Endothelial cell of umbilical vein (primary cell): ENCODE results near the gene SH3BP4. TPM values are rescaled to one million over a fixed set of nuclear protein-coding genes. Genes with fewer than 3 reads are reported as not detected.
A peak's percentile ranks its signal among the peaks of the same experiment; 100 is the strongest.

ENCODE experiments used
- BruUV-seq: library from RNA; stranded (reverse); fragments of 400-500 nt; replicated peaks from 2 replicates; lab custom pipeline; 2021; lab: Mats Ljungman, UMichigan
- CTCF ChIA-PET: fragments of 300-600, 350-600 bp; sonication (Branson Sonifier 250); formaldehyde crosslinking; loops from one replicate; lab custom pipeline; 2021; ENCODE audit warnings: antibody characterized with exemption, inconsistent platforms; lab: Charles Lee
- POLR2A ChIA-PET: fragments of 300-600, 350-600 bp; sonication (Branson Sonifier 250); formaldehyde crosslinking; loops from one replicate; lab custom pipeline; 2021; ENCODE audit warnings: antibody characterized with exemption, inconsistent platforms; lab: Charles Lee
- DNase-seq: peaks from one replicate; pipeline ENCODE4 v3.0.0-alpha.2; 2011; ENCODE audit warnings: low read depth, low spot score
- FAIRE-seq: peaks from 2 replicates; lab custom pipeline; 2011; peaks lifted over from hg19 to GRCh38; lab: Jason Lieb, UNC
- H2AFZ ChIP-seq: 2 replicates; pipeline ENCODE4 v1.6.0; 2012; ENCODE audit warnings: low read depth, low read length, control low read depth, inconsistent platforms
- H3K27ac ChIP-seq: 2 replicates; pipeline ENCODE4 v1.5.1; 2011; ENCODE audit warnings: low read depth, mild to moderate bottlenecking, control low read depth, low read length, moderate library complexity; ENCODE audit not compliant: insufficient read depth
- H3K27me3 ChIP-seq, 2 experiments: 2 replicates each; pipeline versions ENCODE4 v1.6.0 to v1.6.1; 2011; ENCODE audit warnings: low read length in 2 of 2, mixed read lengths in 1 of 2; ENCODE audit not compliant: control insufficient read depth in 2 of 2, insufficient read depth in 2 of 2
- H3K36me3 ChIP-seq, 2 experiments: 2 replicates in 1 of 2; 3 replicates in 1 of 2; pipeline ENCODE4 v1.5.1; 2011; ENCODE audit warnings: low read length in 2 of 2, mild to moderate bottlenecking in 1 of 2, moderate library complexity in 1 of 2; ENCODE audit not compliant: control insufficient read depth in 2 of 2, insufficient read depth in 2 of 2; ENCODE audit errors: extremely low read depth in 1 of 2
- H3K4me1 ChIP-seq: 3 replicates; pipeline ENCODE4 v1.5.1; 2011; ENCODE audit warnings: mild to moderate bottlenecking, low read length; ENCODE audit not compliant: control insufficient read depth, insufficient read depth; ENCODE audit errors: extremely low read depth
- H3K4me2 ChIP-seq: 2 replicates; pipeline ENCODE4 v1.6.1; 2011; ENCODE audit warnings: low read length, control low read depth, mixed read lengths; ENCODE audit not compliant: insufficient read depth
- H3K4me3 ChIP-seq, 3 experiments: fragments of 200-600 bp in 1 of 3; sonication (generic), shearing (Covaris generic) in 1 of 3; replicated peaks in 1 of 3; 2 replicates each; pipeline ENCODE4 v1.5.1; 2011 to 2016; ENCODE audit warnings: control low read depth in 3 of 3, low read length in 3 of 3, mild to moderate bottlenecking in 2 of 3, inconsistent platforms in 1 of 3, low read depth in 1 of 3, moderate library complexity in 1 of 3; ENCODE audit not compliant: insufficient read depth in 1 of 3
- H3K79me2 ChIP-seq: 2 replicates; pipeline ENCODE4 v1.6.0; 2012; ENCODE audit warnings: low read length, inconsistent platforms; ENCODE audit not compliant: control insufficient read depth, insufficient read depth
- H3K9ac ChIP-seq: replicated peaks from 2 replicates; pipeline ENCODE3; 2011; ENCODE audit warnings: low read length, control low read depth; ENCODE audit not compliant: insufficient read depth; ENCODE audit errors: extremely low read depth
- H3K9me1 ChIP-seq: replicated peaks from 3 replicates; pipeline ENCODE4 v1.6.0; 2011; ENCODE audit warnings: mild to moderate bottlenecking, low read length; ENCODE audit not compliant: control insufficient read depth, insufficient read depth; ENCODE audit errors: extremely low read depth
- H3K9me3 ChIP-seq: replicated peaks from 2 replicates; pipeline ENCODE4 v1.5.1; 2012; ENCODE audit warnings: low read length, inconsistent platforms; ENCODE audit not compliant: control insufficient read depth, insufficient read depth
- H4K20me1 ChIP-seq: replicated peaks from 2 replicates; pipeline ENCODE3; 2011; ENCODE audit warnings: mild to moderate bottlenecking, low read length; ENCODE audit not compliant: control insufficient read depth, insufficient read depth; ENCODE audit errors: extremely low read depth
- CTCF ChIP-seq, 2 donors: IDR thresholded peaks; 1 replicate in 1 of 2; 2 replicates in 1 of 2; pipeline ENCODE4 v1.5.1; 2011; ENCODE audit warnings: low read length in 2 of 2, mild to moderate bottlenecking in 2 of 2, moderate library complexity in 2 of 2, control low read depth in 1 of 2, inconsistent platforms in 1 of 2, low read depth in 1 of 2; ENCODE audit not compliant: insufficient read depth in 1 of 2; ENCODE audit errors: extremely low read depth in 1 of 2
- EZH2 ChIP-seq: IDR thresholded peaks from 2 replicates; pipeline ENCODE4 v1.6.1; 2012; ENCODE audit warnings: borderline replicate concordance, low read depth, mild to moderate bottlenecking, moderate library complexity, low read length, inconsistent platforms; ENCODE audit not compliant: severe bottlenecking
- FOS ChIP-seq: IDR thresholded peaks from 2 replicates; pipeline ENCODE4 v1.6.1; 2011; ENCODE audit warnings: mild to moderate bottlenecking, low read length, moderate library complexity, borderline replicate concordance; ENCODE audit not compliant: insufficient read depth
- GATA2 ChIP-seq: IDR thresholded peaks from 2 replicates; pipeline ENCODE4 v1.7.0; 2011; ENCODE audit warnings: low read depth, mild to moderate bottlenecking, moderate library complexity, mixed read lengths, low read length; ENCODE audit not compliant: insufficient read length, insufficient read depth
- JUN ChIP-seq: IDR thresholded peaks from 2 replicates; pipeline ENCODE4 v1.6.1; 2011; ENCODE audit warnings: borderline replicate concordance, low read depth; ENCODE audit not compliant: insufficient read length, insufficient read depth
- MAX ChIP-seq: IDR thresholded peaks from 2 replicates; pipeline ENCODE4 v1.6.1; 2011; ENCODE audit not compliant: insufficient read depth, insufficient read length
- POLR2AphosphoS5 ChIP-seq: IDR thresholded peaks from 2 replicates; pipeline ENCODE4 v1.6.1; 2012; ENCODE audit warnings: low read depth, mild to moderate bottlenecking, control low read depth, low read length, moderate library complexity; ENCODE audit not compliant: insufficient read depth
- dilution Hi-C: fragments of 300-500 bp; cut with MboI; formaldehyde crosslinking; loops from one replicate; pipeline ENCODE4 v1.15.0; 2019; ENCODE audit warnings: low sequenced_read_pairs; ENCODE audit not compliant: extremely low pct_ligation_motif_present
- intact Hi-C: fragments of 100-400 bp; cut with micrococcal nuclease; formaldehyde crosslinking; loops from one replicate; pipeline ENCODE4 v1.10.0; 2022
- polyA plus RNA-seq, 4 experiments: library from polyadenylated mRNA; depleted of rRNA in 3 of 4; stranded (reverse) in 3 of 4; unstranded in 1 of 4; fragments of >200 nt; gene quantifications; 2 replicates each; pipeline versions ENCODE4 v1.2.1 to v1.2.3, GENCODE V29; 2011 to 2012; ENCODE audit warnings: missing spikeins in 1 of 4
- total RNA-seq: library from RNA; stranded (reverse); gene quantifications from 2 replicates; pipeline ENCODE4 v1.2.3, GENCODE V29; 2021

The SH3BP4 gene
- total and polyA plus RNA-seq, 2 donors (not counting 3 experiments of a cell fraction or from before 2014, with no cell fraction given) = 85.2 to 100.0 TPM

GRCh38 chr2:235027558-235028214 lies 75.9 kb downstream of the SH3BP4 start:
- Histone ChIP-seq H4K20me1 (no peaks in the 10 kb centered on the region), H3K27ac (peak overlapping the region; percentile 59), H3K4me2 (peak overlapping the region; percentile 43), H3K9ac (peak overlapping the region; percentile 7), H3K27me3 (no peaks in the 10 kb centered on the region), H3K79me2 (peaks cover 89% of the 10 kb centered on the region), H3K36me3 (peaks cover 0 to 5% of the 10 kb centered on the region in 2 experiments), H2AFZ (no peak overlapping the region), H3K9me3 (no peaks in the 10 kb centered on the region), H3K4me1 (peaks cover 52% of the 10 kb centered on the region), H3K9me1 (no peaks in the 10 kb centered on the region), H3K4me3 (no peak overlapping the region)
- POLR2A ChIA-PET = interaction anchor here (0.7 kb wide), 1 partner anchor 47 kb away, joined by 4 read pairs; no protein-coding TSS in a partner anchor
- intact Hi-C loops (loop anchor here (2.0 kb wide), 1 partner anchor 75 kb away; the partner anchor contains the start of gene SH3BP4), dilution Hi-C loops (no loop called here)
- FAIRE-seq (peak; percentile 91), DNase-seq (peak; percentile 50)
- TSS peak; percentile 35 for BruUV-seq
- CTCF ChIA-PET = interaction anchor here (1.2 kb wide), 1 partner anchor 39 kb away, joined by 3 read pairs; no protein-coding TSS in a partner anchor
- TF ChIP-seq JUN (peak; percentile 44), CTCF (IDR thresholded peaks at IDR 0.05; ENCODE audit: extremely low read depth in 1 of 2, insufficient read depth in 1 of 2, low read depth in 1 of 2, low read length in 2 of 2) (no peak), EZH2 (no peak), POLR2AphosphoS5 (no peak), MAX (no peak), GATA2 (peak; percentile 66), FOS (peak; percentile 58)
